SH-SY5Y (cell line): Measurements from ENCODE around the gene ACOXL.

ENCODE experiments used
- GATA2 ChIP-seq: IDR thresholded peaks from 2 replicates; pipeline ENCODE4 v1.6.1; 2011; ENCODE audit warnings: mild to moderate bottlenecking, low read depth, low read length
- GATA3 ChIP-seq: IDR thresholded peaks from 2 replicates; pipeline ENCODE4 v1.6.1; 2011; ENCODE audit warnings: low read depth, mild to moderate bottlenecking, low read length, moderate library complexity

DNA sequence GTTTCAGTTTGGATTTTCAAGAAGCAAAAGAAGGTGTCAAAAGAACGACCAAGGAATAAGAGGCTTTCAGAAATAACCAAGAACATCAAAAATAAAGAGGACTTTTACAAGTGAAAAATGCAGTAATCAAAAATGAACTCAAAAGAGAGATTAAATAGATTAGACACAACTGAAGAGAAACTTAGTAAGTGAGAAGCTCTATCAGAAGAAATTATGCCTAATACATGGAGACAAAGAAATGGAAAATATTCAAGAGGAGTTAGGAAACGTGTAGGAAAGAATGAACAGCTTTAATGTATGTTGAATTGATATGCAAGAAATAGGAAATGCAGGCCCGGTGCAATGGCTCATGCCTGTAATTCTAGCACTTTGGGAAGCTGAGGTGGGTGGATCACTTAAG is 145.8 kb downstream of the ACOXL start:
- no peak for TF ChIP-seq GATA2
- no peak for TF ChIP-seq GATA3
